Measurements from ENCODE around the gene OR13C3.

Gene OR13C3

GRCh38 chr9:104536756-104537155 is at the start of gene OR13C3:
OR13C3 (minus strand) TSS chr9:104536856; CDS start chr9:104536723, 133 bp downstream.
- no peak within 1 kb of the TSS for H3K4me3 ChIP-seq (ENCODE audit: low read depth, low read length)
- TF ChIP-seq CTCF (conservative IDR thresholded peaks at IDR 0.05; ENCODE audit: low read depth, low read length), result no peak
- no peak for DNase-seq (ENCODE audit: low read depth)

GRCh38 chr9:104580562-104580961 is 43.9 kb upstream of the OR13C3 start:
- no peak for DNase-seq (ENCODE audit: low read depth)
- TF ChIP-seq CTCF (conservative IDR thresholded peaks at IDR 0.05; ENCODE audit: low read depth, low read length), result no peak
- H3K4me3 ChIP-seq (ENCODE audit: low read depth, low read length), result no peak overlapping the region

- no peak for TF ChIP-seq CTCF (conservative IDR thresholded peaks at IDR 0.05; ENCODE audit: low read depth, low read length)
- DNase-seq (ENCODE audit: low read depth), result no peak
- H3K4me3 ChIP-seq (ENCODE audit: low read depth, low read length), result no peak overlapping the region
Observed at GRCh38 chr9:104577263-104577662, 40.6 kb upstream of the OR13C3 start.

- no peak overlapping the region for H3K4me3 ChIP-seq (ENCODE audit: low read depth, low read length)
- no peak for TF ChIP-seq CTCF (conservative IDR thresholded peaks at IDR 0.05; ENCODE audit: low read depth, low read length)
- DNase-seq (ENCODE audit: low read depth), result no peak
Observed at GRCh38 chr9:104575456-104575855, 38.8 kb upstream of the OR13C3 start.

GRCh38 chr9:104572612-104573011 is 36.0 kb upstream of the OR13C3 start:
- DNase-seq (ENCODE audit: low read depth), result no peak

GRCh38 chr9:104568868-104569267 is 32.2 kb upstream of the OR13C3 start, which contains the start of gene OR13C8:
OR13C8 (plus strand) TSS chr9:104569168; CDS start chr9:104569168, 0 bp downstream.
- no peak for TF ChIP-seq CTCF (conservative IDR thresholded peaks at IDR 0.05; ENCODE audit: low read depth, low read length)
- DNase-seq (ENCODE audit: low read depth), result no peak
- no peak within 1 kb of the TSS for H3K4me3 ChIP-seq (ENCODE audit: low read depth, low read length)

More at GRCh38 chr9:104572612-104573011, 36.0 kb upstream of the OR13C3 start:
- TF ChIP-seq CTCF (conservative IDR thresholded peaks at IDR 0.05; ENCODE audit: low read depth, low read length), result no peak
- no peak overlapping the region for H3K4me3 ChIP-seq (ENCODE audit: low read depth, low read length)

- no peak for DNase-seq (ENCODE audit: low read depth)
- TF ChIP-seq CTCF (conservative IDR thresholded peaks at IDR 0.05; ENCODE audit: low read depth, low read length), result no peak
Observed at GRCh38 chr9:104564358-104564757, 27.7 kb upstream of the OR13C3 start.

More at GRCh38 chr9:104564358-104564757, 27.7 kb upstream of the OR13C3 start:
- no peak overlapping the region for H3K4me3 ChIP-seq (ENCODE audit: low read depth, low read length)
